MM.1S (cell line): ENCODE measurements around the gene WDPCP.

ENCODE experiments used
- EZH2phosphoT487 ChIP-seq: fragments of 300-600 bp; sonication (generic); IDR thresholded peaks from 2 replicates; pipeline ENCODE4 v1.6.1; 2018; ENCODE audit warnings: antibody characterized with exemption, low read length
- TF ChIP-seq, protein P1 (sequence below): fragments of 300-600 bp; sonication (generic); IDR thresholded peaks from 2 replicates; pipeline ENCODE4 v1.5.1; 2016; ENCODE audit warnings: antibody characterized with exemption, low read length, mixed read lengths

DNA sequence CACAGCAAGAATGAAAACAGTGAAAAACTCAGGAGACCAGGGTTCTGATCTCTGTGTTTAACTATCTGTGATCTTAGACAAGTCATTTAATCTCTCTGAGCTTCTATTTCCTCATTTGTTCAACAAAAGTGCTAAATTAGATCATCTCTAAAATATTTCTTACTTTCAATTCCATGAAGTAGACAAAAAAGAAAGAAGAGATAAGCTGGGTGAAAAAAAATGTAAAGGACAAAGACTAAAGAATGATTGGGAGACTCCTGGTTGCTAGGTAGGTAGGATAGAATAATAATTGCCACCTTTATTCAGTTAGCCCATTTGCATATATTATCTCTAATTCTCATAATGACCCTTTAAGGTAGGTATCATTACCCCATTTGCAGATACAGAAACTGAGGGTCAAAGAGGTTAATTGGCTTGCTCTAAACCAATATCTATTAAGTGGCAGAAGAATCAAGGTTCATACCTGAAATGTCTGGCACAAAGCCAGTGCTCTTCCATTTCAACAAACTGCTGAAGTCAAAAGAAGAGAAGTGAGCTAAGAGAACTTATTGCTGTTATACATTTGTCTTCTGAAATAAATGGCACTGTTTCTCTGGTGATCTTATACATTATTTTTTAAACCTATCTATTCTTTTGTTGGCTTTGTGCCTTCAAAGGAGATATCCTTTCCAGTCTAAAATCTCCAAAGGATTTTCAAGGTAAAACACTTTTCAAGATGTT is 395.9 kb downstream of the WDPCP start:
- TF ChIP-seq, protein P1, sequence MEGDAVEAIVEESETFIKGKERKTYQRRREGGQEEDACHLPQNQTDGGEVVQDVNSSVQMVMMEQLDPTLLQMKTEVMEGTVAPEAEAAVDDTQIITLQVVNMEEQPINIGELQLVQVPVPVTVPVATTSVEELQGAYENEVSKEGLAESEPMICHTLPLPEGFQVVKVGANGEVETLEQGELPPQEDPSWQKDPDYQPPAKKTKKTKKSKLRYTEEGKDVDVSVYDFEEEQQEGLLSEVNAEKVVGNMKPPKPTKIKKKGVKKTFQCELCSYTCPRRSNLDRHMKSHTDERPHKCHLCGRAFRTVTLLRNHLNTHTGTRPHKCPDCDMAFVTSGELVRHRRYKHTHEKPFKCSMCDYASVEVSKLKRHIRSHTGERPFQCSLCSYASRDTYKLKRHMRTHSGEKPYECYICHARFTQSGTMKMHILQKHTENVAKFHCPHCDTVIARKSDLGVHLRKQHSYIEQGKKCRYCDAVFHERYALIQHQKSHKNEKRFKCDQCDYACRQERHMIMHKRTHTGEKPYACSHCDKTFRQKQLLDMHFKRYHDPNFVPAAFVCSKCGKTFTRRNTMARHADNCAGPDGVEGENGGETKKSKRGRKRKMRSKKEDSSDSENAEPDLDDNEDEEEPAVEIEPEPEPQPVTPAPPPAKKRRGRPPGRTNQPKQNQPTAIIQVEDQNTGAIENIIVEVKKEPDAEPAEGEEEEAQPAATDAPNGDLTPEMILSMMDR = no peak
- no peak for TF ChIP-seq EZH2phosphoT487
